Endothelial cell of umbilical vein (primary cell): ENCODE measurements around the gene DIP2C. TPM values are rescaled to one million over a fixed set of nuclear protein-coding genes. Genes with fewer than 3 reads are reported as not detected.

Experiments used
- BruUV-seq: library from RNA; stranded (reverse); fragments of 400-500 nt; replicated peaks from 2 replicates; lab custom pipeline; 2021; lab: Mats Ljungman, UMichigan
- CTCF ChIA-PET: fragments of 300-600, 350-600 bp; sonication (Branson Sonifier 250); formaldehyde crosslinking; loops from one replicate; lab custom pipeline; 2021; ENCODE audit warnings: antibody characterized with exemption, inconsistent platforms; lab: Charles Lee
- POLR2A ChIA-PET: fragments of 300-600, 350-600 bp; sonication (Branson Sonifier 250); formaldehyde crosslinking; loops from one replicate; lab custom pipeline; 2021; ENCODE audit warnings: antibody characterized with exemption, inconsistent platforms; lab: Charles Lee
- DNase-seq: peaks from one replicate; pipeline ENCODE4 v3.0.0-alpha.2; 2011; ENCODE audit warnings: low read depth, low spot score
- FAIRE-seq: peaks from 2 replicates; lab custom pipeline; 2011; peaks lifted over from hg19 to GRCh38; lab: Jason Lieb, UNC
- H2AFZ ChIP-seq: 2 replicates; pipeline ENCODE4 v1.6.0; 2012; ENCODE audit warnings: low read depth, low read length, control low read depth, inconsistent platforms
- H3K27ac ChIP-seq: 2 replicates; pipeline ENCODE4 v1.5.1; 2011; ENCODE audit warnings: low read depth, mild to moderate bottlenecking, control low read depth, low read length, moderate library complexity; ENCODE audit not compliant: insufficient read depth
- H3K27me3 ChIP-seq, 2 experiments: 2 replicates each; pipeline versions ENCODE4 v1.6.0 to v1.6.1; 2011; ENCODE audit warnings: low read length in 2 of 2, mixed read lengths in 1 of 2; ENCODE audit not compliant: control insufficient read depth in 2 of 2, insufficient read depth in 2 of 2
- H3K36me3 ChIP-seq, 2 experiments: 2 replicates in 1 of 2; 3 replicates in 1 of 2; pipeline ENCODE4 v1.5.1; 2011; ENCODE audit warnings: low read length in 2 of 2, mild to moderate bottlenecking in 1 of 2, moderate library complexity in 1 of 2; ENCODE audit not compliant: control insufficient read depth in 2 of 2, insufficient read depth in 2 of 2; ENCODE audit errors: extremely low read depth in 1 of 2
- H3K4me1 ChIP-seq: 3 replicates; pipeline ENCODE4 v1.5.1; 2011; ENCODE audit warnings: mild to moderate bottlenecking, low read length; ENCODE audit not compliant: control insufficient read depth, insufficient read depth; ENCODE audit errors: extremely low read depth
- H3K4me2 ChIP-seq: 2 replicates; pipeline ENCODE4 v1.6.1; 2011; ENCODE audit warnings: low read length, control low read depth, mixed read lengths; ENCODE audit not compliant: insufficient read depth
- H3K4me3 ChIP-seq, 3 experiments: fragments of 200-600 bp in 1 of 3; sonication (generic), shearing (Covaris generic) in 1 of 3; replicated peaks in 1 of 3; 2 replicates each; pipeline ENCODE4 v1.5.1; 2011 to 2016; ENCODE audit warnings: control low read depth in 3 of 3, low read length in 3 of 3, mild to moderate bottlenecking in 2 of 3, inconsistent platforms in 1 of 3, low read depth in 1 of 3, moderate library complexity in 1 of 3; ENCODE audit not compliant: insufficient read depth in 1 of 3
- H3K79me2 ChIP-seq: 2 replicates; pipeline ENCODE4 v1.6.0; 2012; ENCODE audit warnings: low read length, inconsistent platforms; ENCODE audit not compliant: control insufficient read depth, insufficient read depth
- H3K9ac ChIP-seq: replicated peaks from 2 replicates; pipeline ENCODE3; 2011; ENCODE audit warnings: low read length, control low read depth; ENCODE audit not compliant: insufficient read depth; ENCODE audit errors: extremely low read depth
- H3K9me1 ChIP-seq: replicated peaks from 3 replicates; pipeline ENCODE4 v1.6.0; 2011; ENCODE audit warnings: mild to moderate bottlenecking, low read length; ENCODE audit not compliant: control insufficient read depth, insufficient read depth; ENCODE audit errors: extremely low read depth
- H3K9me3 ChIP-seq: replicated peaks from 2 replicates; pipeline ENCODE4 v1.5.1; 2012; ENCODE audit warnings: low read length, inconsistent platforms; ENCODE audit not compliant: control insufficient read depth, insufficient read depth
- H4K20me1 ChIP-seq: replicated peaks from 2 replicates; pipeline ENCODE3; 2011; ENCODE audit warnings: mild to moderate bottlenecking, low read length; ENCODE audit not compliant: control insufficient read depth, insufficient read depth; ENCODE audit errors: extremely low read depth
- CTCF ChIP-seq, 2 donors: IDR thresholded peaks; 1 replicate in 1 of 2; 2 replicates in 1 of 2; pipeline ENCODE4 v1.5.1; 2011; ENCODE audit warnings: low read length in 2 of 2, mild to moderate bottlenecking in 2 of 2, moderate library complexity in 2 of 2, control low read depth in 1 of 2, inconsistent platforms in 1 of 2, low read depth in 1 of 2; ENCODE audit not compliant: insufficient read depth in 1 of 2; ENCODE audit errors: extremely low read depth in 1 of 2
- EZH2 ChIP-seq: IDR thresholded peaks from 2 replicates; pipeline ENCODE4 v1.6.1; 2012; ENCODE audit warnings: borderline replicate concordance, low read depth, mild to moderate bottlenecking, moderate library complexity, low read length, inconsistent platforms; ENCODE audit not compliant: severe bottlenecking
- FOS ChIP-seq: IDR thresholded peaks from 2 replicates; pipeline ENCODE4 v1.6.1; 2011; ENCODE audit warnings: mild to moderate bottlenecking, low read length, moderate library complexity, borderline replicate concordance; ENCODE audit not compliant: insufficient read depth
- GATA2 ChIP-seq: IDR thresholded peaks from 2 replicates; pipeline ENCODE4 v1.7.0; 2011; ENCODE audit warnings: low read depth, mild to moderate bottlenecking, moderate library complexity, mixed read lengths, low read length; ENCODE audit not compliant: insufficient read length, insufficient read depth
- JUN ChIP-seq: IDR thresholded peaks from 2 replicates; pipeline ENCODE4 v1.6.1; 2011; ENCODE audit warnings: borderline replicate concordance, low read depth; ENCODE audit not compliant: insufficient read length, insufficient read depth
- MYC ChIP-seq: IDR thresholded peaks from one replicate; pipeline ENCODE4 v1.6.1; 2011; ENCODE audit warnings: mild to moderate bottlenecking, low read depth, low read length
- POLR2A ChIP-seq: IDR thresholded peaks from 2 replicates; pipeline ENCODE4 v1.6.1; 2012; ENCODE audit warnings: low read depth, mild to moderate bottlenecking, control low read depth, low read length
- POLR2AphosphoS5 ChIP-seq: IDR thresholded peaks from 2 replicates; pipeline ENCODE4 v1.6.1; 2012; ENCODE audit warnings: low read depth, mild to moderate bottlenecking, control low read depth, low read length, moderate library complexity; ENCODE audit not compliant: insufficient read depth
- dilution Hi-C: fragments of 300-500 bp; cut with MboI; formaldehyde crosslinking; loops from one replicate; pipeline ENCODE4 v1.15.0; 2019; ENCODE audit warnings: low sequenced_read_pairs; ENCODE audit not compliant: extremely low pct_ligation_motif_present
- intact Hi-C: fragments of 100-400 bp; cut with micrococcal nuclease; formaldehyde crosslinking; loops from one replicate; pipeline ENCODE4 v1.10.0; 2022
- polyA plus RNA-seq, 4 experiments: library from polyadenylated mRNA; depleted of rRNA in 3 of 4; stranded (reverse) in 3 of 4; unstranded in 1 of 4; fragments of >200 nt; gene quantifications; 2 replicates each; pipeline versions ENCODE4 v1.2.1 to v1.2.3, GENCODE V29; 2011 to 2012; ENCODE audit warnings: missing spikeins in 1 of 4
- total RNA-seq: library from RNA; stranded (reverse); gene quantifications from 2 replicates; pipeline ENCODE4 v1.2.3, GENCODE V29; 2021
- TF ChIP-seq, protein P1 (sequence below): IDR thresholded peaks from 2 replicates; pipeline ENCODE4 v1.6.1; 2011; ENCODE audit not compliant: insufficient read depth, insufficient read length

DIP2C gene
- total and polyA plus RNA-seq, 2 donors (not counting 3 experiments of a cell fraction or from before 2014, with no cell fraction given), result 3.6 to 10.7 TPM

DNA sequence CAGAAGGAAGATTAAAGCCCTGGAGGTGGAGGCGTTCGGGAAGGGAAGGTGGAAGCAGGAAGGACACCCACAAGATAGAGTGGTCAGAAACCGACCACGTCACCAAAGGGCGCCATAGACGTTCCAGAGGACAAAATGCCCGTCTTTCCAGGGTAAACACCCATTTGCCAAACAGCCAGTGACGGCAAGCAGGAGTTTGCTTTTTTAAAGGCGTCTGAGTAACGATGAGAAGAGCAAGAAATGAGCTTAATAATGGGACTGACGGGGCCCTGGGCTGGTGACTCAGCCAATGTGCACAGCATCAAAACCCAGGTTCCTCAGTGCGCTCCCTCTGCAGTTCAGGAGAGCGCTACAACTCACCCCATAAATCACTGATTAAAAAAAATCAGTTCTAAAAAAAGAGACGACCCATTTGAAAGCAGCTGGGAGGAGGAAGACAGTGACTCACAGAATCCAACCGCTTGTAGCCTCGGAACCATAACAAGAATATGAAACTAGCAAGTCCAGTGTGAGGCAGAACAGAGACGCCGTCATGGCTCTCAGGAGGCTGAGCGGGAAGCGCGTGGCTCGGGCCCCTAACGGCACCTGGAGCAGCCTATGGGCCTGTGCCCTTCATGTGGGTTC is 5.9 kb downstream of the DIP2C start:
- ChIA-PET POLR2A (no interaction called here), CTCF (interaction anchor here (0.8 kb wide), 1 partner anchor 105 kb away, joined by 3 read pairs; no protein-coding TSS in a partner anchor)
- no peak overlapping the region for H3K4me2 ChIP-seq
- no peak overlapping the region for H3K27ac ChIP-seq
- H4K20me1 ChIP-seq, result no peaks in the 10 kb centered on the region
- DNase-seq (no peak), FAIRE-seq (no peak)
- no peaks in the 10 kb centered on the region for H3K9me1 ChIP-seq
- H3K27me3 ChIP-seq, result no peaks in the 10 kb centered on the region
- BruUV-seq, result no TSS peak
- TF ChIP-seq POLR2A (no peak), GATA2 (no peak), MYC (no peak), FOS (no peak), POLR2AphosphoS5 (no peak), CTCF (IDR thresholded peaks at IDR 0.05; ENCODE audit: extremely low read depth in 1 of 2, insufficient read depth in 1 of 2, low read depth in 1 of 2, low read length in 2 of 2) (no peak), EZH2 (no peak), JUN (no peak)
- TF ChIP-seq, protein P1, sequence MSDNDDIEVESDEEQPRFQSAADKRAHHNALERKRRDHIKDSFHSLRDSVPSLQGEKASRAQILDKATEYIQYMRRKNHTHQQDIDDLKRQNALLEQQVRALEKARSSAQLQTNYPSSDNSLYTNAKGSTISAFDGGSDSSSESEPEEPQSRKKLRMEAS, result no peak
- H3K36me3 ChIP-seq, result no peaks in the 10 kb centered on the region
- H3K4me1 ChIP-seq, result no peaks in the 10 kb centered on the region
- H3K4me3 ChIP-seq, result no peak overlapping the region
- H3K9me3 ChIP-seq, result no peaks in the 10 kb centered on the region
- intact Hi-C loops, result no loop called here
- dilution Hi-C loops, result no loop called here
- H3K79me2 ChIP-seq, result peaks cover 5% of the 10 kb centered on the region
- H3K9ac ChIP-seq, result no peak overlapping the region
- no peak overlapping the region for H2AFZ ChIP-seq
